Measurements from ENCODE around the gene TRIM71.
"Not testable (repeated sequence)": the region's sequence is repeated elsewhere in the genome, so short reads cannot be mapped to it uniquely, and the experiment has no call there.

TRIM71 gene

DNA sequence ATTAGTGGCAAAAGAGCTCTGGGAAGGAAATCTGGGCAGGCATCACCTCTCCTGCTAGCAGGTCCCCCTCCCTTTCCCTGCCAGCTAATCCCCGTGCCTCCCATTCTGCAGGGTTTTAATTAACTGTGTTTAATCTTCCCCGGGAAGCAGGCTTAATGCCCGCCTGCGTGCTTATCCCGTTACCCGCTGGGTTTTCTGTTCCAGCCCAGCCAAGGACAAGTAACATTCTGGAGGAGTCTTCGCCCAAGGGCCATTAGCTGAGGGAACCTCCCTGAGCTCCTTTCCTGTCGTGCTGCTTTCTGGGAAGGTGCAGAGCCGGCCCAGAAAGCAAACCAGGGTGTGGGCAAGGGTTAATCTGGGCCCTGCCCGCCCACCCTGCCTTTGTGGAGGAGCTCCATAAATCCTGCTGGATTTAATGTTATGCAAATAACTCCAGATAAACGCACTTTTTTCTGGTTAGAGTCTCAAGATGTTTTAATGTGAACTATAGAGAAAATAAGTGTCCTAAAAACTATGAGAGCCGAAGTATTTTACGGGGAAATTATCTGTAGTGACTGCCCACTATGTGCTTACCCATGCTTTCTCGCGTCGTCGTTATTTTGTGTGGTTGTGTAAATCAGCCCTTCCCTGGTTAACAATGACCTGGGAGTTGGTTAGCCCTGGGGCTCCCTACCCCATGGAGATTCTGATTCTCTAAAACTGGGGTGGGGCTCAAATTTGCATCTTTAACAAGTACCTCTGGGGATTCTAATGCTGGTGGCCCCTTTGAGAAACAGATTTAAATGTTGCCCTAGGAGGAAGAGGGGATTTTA, 25.9 kb downstream of the TRIM71 start:
- FAIRE-seq: no peak

- FAIRE-seq: no peak
These were observed 26.5 kb downstream of the TRIM71 start for GRCh38 chr3:32844322-32844654.

DNA sequence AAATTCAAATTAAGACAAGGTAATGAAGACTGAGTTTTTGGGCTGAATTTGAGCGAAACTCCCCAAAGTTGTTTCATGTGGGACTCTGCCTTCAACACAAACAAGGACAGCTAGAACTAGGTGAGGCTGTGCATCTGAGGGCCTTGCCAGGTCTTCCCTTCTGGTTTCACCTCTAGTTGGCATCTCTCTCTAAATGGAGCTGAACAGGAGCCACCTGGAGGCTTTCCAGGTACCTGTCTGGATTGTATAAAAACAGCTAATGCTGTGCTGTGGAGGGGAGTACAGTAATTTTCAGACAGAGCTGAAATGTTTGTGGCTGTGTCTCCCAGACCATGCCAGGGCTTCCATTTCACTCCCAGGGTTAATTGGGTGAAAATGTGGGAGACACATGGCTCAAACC, 27.1 kb downstream of the TRIM71 start:
- no peak for FAIRE-seq

DNA sequence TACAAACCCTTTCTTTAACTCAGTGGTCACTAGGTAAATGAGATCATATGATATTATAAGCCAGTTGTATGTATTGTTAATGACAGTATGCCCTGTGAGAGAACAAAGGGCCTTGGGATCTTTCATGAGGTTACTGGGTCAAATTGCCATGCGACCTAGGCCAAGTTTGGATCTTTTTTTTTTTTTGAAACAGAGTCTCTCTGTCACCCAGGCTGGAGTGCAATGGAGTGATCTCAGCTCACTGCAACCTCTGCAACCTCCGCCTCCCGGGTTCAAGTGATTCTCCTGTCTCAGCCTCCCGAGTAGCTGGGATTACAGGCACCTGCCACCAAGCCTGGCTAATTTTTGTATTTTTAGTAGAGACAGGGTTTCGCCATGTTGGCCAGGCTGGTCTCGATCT, 27.7 kb downstream of the TRIM71 start:
- FAIRE-seq: not testable (repeated sequence)

GRCh38 chr3:32847045-32847444, 29.2 kb downstream of the TRIM71 start:
- not testable (repeated sequence) for FAIRE-seq

DNA sequence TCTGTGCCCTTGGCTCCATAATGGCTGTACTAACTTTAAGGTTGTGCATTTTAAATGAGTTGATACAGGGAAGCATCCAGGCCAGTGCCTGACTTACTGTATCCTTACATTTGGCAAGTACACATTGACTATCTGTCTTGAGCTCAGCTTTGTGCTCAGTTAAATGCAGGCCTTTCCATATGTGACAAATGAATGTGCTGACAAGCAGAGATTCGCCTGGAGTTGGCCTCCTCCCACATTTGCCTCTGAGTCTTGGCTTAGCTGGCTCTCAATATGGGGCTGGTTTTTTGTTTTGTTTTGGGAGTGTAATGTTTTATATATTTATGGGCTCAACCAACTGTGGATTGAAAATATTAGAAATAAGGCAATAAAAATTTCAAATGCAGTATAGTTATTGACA, 29.7 kb downstream of the TRIM71 start:
- no peak for FAIRE-seq

- no peak for FAIRE-seq
These were observed 30.4 kb downstream of the TRIM71 start for GRCh38 chr3:32848215-32848614.

GRCh38 chr3:32849046-32849445, 31.2 kb downstream of the TRIM71 start:
- no peak for FAIRE-seq

DNA sequence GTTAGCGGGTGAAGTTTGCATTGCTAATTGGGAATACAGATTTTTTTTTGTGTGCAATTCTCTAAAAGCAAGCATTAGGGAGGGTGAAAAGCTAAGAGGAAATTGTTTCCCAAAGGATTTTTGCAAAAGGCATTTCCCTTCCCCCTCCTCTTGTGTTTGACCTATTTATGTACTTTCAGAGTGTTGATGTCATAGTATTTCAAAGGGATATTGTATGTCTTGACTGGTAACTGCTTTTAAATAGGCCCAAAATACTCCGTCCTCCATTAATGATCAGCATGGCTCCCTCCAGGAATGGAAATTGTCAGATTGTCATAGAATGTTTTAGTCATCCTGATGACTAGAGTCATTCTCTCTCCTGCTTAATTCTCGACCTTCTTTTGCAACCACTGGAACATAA, 32.4 kb downstream of the TRIM71 start:
- FAIRE-seq: no peak

DNA sequence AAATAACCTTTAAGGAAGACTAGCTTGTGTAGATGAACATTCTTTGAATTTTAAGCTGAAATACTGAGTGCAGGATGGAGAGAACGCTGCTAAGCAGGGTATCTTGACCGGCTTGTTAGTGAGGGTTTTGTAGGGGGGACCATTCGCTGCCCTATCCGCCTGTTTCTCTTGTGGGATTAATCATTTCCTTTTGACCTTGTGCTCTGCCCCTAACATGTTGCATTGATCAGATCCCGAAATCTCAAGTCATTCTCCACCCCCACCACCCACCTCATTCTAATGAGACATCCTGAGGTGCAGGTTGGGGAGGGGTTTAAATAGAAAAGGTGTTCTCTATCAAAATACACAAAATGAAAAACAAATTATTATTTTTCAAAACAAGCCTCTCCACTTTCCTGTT, 32.8 kb downstream of the TRIM71 start:
- no peak for FAIRE-seq

DNA sequence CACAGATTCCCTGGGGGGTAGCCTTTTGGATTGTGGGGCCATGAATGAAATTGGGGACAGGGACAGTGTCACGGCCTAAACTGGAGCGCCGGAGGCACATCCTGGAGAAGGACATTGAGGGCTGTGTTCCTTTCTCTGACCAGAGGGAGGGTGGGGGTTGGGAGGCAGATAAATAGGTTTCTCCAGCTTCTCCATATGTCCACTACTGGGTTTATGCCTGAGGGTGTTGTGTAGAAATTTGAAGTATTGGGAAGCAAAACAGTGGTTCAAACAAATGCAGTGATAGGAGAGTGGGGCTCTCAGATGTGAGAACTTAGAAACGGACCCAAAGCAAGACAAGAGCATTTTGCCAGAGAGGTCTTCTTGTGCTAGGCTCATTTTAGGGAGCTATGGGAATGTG, 34.3 kb downstream of the TRIM71 start:
- no peak for FAIRE-seq

DNA sequence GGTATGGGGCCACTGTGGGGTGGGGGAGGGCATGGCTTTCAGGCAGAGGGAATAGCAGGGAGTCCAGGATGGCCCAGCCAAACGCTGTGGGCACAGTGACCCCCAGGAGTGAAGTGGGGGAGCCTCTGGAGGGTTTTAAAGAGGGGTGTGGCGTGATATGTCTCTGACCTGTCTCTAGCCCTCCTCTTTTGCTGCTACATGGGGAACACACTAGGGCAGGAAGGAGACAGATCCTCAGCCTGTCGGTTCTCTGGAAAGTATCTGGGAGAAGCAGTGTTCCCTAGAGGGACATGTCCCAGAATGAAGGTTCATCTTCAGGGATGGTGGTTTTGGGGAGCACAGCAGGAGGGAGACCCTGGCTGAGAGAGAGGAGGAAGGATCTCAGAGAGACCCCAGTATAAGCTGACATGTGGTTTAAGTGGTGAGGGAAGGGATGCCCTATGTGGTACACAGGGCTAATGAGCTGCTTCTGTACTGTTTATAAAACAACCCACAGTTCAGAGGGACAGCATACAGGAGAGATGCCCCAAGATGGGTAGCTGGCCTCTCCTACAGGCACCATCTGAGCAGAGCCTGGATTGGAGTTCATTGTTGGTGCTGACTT, 37.7 kb downstream of the TRIM71 start:
- FAIRE-seq: no peak

DNA sequence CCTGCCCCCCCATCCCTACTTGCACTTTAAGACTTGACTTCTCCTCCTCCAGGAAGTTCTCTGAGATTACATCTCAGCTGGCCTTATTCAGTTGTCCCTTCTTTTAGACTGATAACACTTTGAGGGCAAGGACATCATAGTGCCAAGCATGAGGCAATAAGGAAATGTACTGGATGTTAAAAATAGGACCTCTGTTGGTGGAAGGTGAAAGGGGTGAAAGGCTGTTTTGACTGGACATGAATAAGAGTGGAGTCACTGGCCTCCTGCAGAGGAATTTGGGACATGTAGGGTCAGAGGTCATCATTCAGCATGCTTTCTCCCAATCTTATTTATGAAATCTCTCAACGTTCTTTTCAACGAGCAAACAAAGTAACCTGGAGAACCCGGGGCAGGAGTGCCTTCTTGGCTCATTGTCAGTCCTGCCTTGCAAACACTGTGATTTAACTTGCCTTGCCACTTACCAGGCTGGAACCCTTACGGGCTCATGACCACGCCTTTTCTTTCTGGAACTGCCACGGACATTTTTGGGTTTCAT, 38.6 kb downstream of the TRIM71 start:
- no peak for FAIRE-seq

DNA sequence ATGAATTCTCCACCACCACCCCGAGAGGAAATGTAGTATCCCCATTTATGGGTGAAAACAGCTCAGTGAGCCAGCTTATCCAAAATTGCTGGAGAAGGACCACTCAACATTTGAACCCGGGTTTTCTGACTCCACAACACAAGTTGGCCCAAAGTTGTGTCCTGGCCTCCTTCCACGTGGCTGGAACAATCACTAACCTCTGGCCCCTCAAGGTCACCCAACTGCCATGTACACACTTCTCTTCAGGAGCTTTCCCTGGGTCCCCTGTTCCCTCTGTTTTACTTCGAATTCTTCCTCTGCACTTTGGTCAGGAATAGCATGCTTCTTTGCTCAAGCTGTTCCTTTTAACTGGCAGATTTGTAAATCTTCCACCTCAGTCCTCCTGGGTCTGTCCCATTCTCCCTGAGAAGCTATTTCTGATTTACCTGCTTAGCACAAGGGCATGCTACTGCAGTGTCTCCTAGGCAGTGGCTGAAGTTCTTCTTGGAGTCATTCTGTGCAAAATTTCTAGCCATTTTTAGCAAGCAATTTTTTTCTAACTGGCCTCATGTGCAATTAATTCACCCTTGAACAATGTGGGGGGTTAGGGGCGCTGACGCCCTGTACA, 39.2 kb downstream of the TRIM71 start:
- no peak for FAIRE-seq

GRCh38 chr3:32857921-32858320, 40.1 kb downstream of the TRIM71 start:
- no peak for FAIRE-seq

GRCh38 chr3:32859604-32860237, 41.9 kb downstream of the TRIM71 start:
- no peak for FAIRE-seq

- FAIRE-seq: no peak
These were observed 42.7 kb downstream of the TRIM71 start for GRCh38 chr3:32860499-32860898.

GRCh38 chr3:32861681-32862080, 43.9 kb downstream of the TRIM71 start:
- no peak for FAIRE-seq

DNA sequence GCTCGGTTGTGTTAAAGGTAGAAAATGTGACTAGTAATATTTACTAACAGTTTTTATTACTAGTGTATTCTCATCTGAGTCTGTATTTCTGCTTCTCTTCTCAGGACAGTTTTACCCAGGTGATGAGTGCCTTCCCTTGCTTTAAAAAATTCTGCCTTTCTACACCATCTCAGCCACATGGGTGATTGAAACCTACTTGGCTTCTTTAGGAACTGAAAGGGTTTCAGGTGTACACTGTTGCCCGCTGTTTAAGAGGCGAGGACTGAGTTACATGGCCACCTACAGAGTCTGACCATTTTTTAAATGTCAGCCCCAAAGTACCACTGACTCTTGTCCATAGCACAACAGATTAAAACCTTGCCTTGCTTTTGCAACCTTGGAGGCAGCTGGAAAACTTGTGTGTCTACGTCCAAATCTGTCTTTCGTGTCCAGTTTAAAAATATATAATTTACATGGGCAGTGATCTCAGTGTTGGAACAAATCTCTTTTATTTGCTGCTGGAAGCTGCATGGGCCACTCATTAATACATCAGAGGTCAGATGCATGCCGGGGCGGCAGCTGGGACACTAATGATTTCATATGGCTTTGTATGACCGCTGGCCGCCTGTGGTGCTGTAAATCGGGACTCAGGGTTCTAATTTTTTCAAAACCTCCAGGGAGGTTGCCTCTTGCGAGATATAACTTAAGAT, 44.6 kb downstream of the TRIM71 start:
- no peak for FAIRE-seq

DNA sequence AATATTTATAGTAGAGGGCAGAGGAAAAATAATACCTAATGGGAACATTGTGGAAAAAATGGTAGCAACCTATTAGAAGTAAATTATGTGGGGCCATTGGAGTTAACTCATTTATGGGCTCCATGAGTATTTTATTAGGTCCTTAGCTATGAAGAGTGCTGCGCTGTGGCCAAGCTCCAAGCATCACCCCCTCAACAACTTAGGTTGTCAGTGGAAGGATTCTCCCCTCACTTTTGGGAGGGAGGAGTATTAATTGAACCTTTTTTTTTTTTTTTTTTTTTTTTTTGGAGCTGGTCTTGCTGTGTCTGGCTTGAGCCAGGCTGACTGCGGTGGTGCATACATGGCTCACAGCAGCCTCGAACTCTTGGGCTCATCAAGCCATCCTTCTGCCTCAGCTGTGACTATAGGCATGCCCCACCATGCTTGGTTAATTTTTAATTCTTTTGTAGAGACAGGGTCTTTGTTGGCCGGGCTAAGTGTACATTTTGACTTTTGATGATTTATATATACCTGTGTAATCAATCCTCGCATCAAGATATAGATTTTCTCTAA, 45.2 kb downstream of the TRIM71 start:
- no peak for FAIRE-seq

GRCh38 chr3:32865383-32865782, 47.6 kb downstream of the TRIM71 start:
- no peak for FAIRE-seq

DNA sequence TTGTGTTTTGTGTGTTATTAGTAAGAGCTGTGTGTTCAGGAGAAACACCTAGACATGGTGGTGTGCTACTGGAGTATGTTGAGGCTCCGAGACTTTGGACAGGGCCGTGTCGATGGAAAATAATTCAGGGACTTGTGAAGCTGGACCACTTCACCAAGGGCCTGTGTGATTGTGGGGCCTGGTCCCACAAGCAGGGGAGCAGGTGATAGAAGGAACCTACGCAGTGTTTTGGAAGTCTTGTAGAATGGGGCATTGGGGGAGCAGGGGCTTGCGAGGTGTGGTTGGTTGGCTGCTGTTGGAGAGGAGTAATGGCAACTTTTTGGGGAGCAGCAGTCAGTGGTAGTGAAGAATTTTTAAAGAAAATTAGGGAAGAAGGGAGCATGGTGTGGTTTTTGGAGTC, 48.7 kb downstream of the TRIM71 start:
- no peak for FAIRE-seq

- FAIRE-seq: no peak
These were observed 50.2 kb downstream of the TRIM71 start for GRCh38 chr3:32867954-32868353.
